Lung (tissue), 12 donors: Measurements from ENCODE around the gene KIF26A. TPM values are rescaled to one million over a fixed set of nuclear protein-coding genes. Genes with fewer than 3 reads are reported as not detected.

Experiments used
- ATAC-seq: fragments of 200-7000 bp; cut with Tn5 transposase; one replicate; pipeline ENCODE4 v1.9.1; 2020; ENCODE audit warnings: moderate number of reproducible peaks; ENCODE audit not compliant: insufficient read depth, low FRiP score
- DNase-seq, 3 donors: peaks; one replicate each; pipeline ENCODE4 v3.0.0-alpha.2; 2013 to 2017
- H3K27ac ChIP-seq, 2 donors: one replicate each; pipeline ENCODE4 v1.5.1; 2013; ENCODE audit warnings: mild to moderate bottlenecking in 2 of 2, moderate library complexity in 2 of 2, control low read depth in 1 of 2, inconsistent platforms in 1 of 2, low read depth in 1 of 2, low read length in 1 of 2
- H3K27me3 ChIP-seq, 3 donors: one replicate each; pipeline ENCODE4 v1.5.1; 2013; ENCODE audit warnings: low read length in 2 of 3; ENCODE audit not compliant: control insufficient read depth in 3 of 3, insufficient read depth in 3 of 3
- H3K36me3 ChIP-seq, 4 donors: one replicate each; pipeline ENCODE4 v1.5.1; 2013; ENCODE audit warnings: low read length in 4 of 4, mild to moderate bottlenecking in 1 of 4, moderate library complexity in 1 of 4; ENCODE audit not compliant: control insufficient read depth in 4 of 4, insufficient read depth in 4 of 4
- H3K4me1 ChIP-seq, 5 donors: one replicate each; pipeline ENCODE4 v1.5.1; 2013; ENCODE audit warnings: low read length in 5 of 5, mild to moderate bottlenecking in 2 of 5, moderate library complexity in 1 of 5; ENCODE audit not compliant: control insufficient read depth in 5 of 5, insufficient read depth in 5 of 5
- H3K4me3 ChIP-seq: one replicate; pipeline ENCODE4 v1.5.1; 2013; ENCODE audit warnings: mild to moderate bottlenecking, control low read depth, moderate library complexity
- H3K9ac ChIP-seq, 2 donors: one replicate each; pipeline ENCODE4 v1.5.1; 2013; ENCODE audit warnings: low read length in 2 of 2, control low read depth in 1 of 2; ENCODE audit not compliant: insufficient read depth in 1 of 2
- H3K9me3 ChIP-seq, 4 donors: one replicate each; pipeline ENCODE4 v1.5.1; 2013; ENCODE audit warnings: low read length in 3 of 4, mild to moderate bottlenecking in 1 of 4, moderate library complexity in 1 of 4; ENCODE audit not compliant: control insufficient read depth in 4 of 4, insufficient read depth in 3 of 4
- WGBS, 2 donors: extraction: QIAGEN DNeasy Blood & Tissue Kit; methylation state at CpG; one replicate each; pipeline ENCODE4 v1.1.7; 2013; 5-methylcytosine and 5-hydroxymethylcytosine counted together
- polyA plus RNA-seq, 2 donors: library from polyadenylated mRNA; stranded (reverse); fragments of 200-250 nt; gene quantifications; one replicate each; pipeline ENCODE4 v1.2.1, GENCODE V29; 2013
- total RNA-seq, 2 donors: library from RNA; depleted of rRNA in 1 of 2; stranded (reverse); fragments of >200 nt in 1 of 2; gene quantifications; one replicate each; pipeline ENCODE4 v1.2.1, GENCODE V29; 2014 to 2021
- TF ChIP-seq, protein P1 (sequence below): IDR thresholded peaks from 2 replicates; pipeline ENCODE4 v1.5.1; 2012; ENCODE audit warnings: mild to moderate bottlenecking; ENCODE audit errors: control extremely low read depth, extremely low read depth
- donor health status: control.
- donor health status: control.
- donor health status: Bipolar disorder and iron deficiency.
- donor health status: healthy.
- donor health status: DM: yes; HTN: yes; CAD: no.

The KIF26A gene
- total and polyA plus RNA-seq, 4 donors = 2.4 to 11.4 (median 4.5) TPM

DNA sequence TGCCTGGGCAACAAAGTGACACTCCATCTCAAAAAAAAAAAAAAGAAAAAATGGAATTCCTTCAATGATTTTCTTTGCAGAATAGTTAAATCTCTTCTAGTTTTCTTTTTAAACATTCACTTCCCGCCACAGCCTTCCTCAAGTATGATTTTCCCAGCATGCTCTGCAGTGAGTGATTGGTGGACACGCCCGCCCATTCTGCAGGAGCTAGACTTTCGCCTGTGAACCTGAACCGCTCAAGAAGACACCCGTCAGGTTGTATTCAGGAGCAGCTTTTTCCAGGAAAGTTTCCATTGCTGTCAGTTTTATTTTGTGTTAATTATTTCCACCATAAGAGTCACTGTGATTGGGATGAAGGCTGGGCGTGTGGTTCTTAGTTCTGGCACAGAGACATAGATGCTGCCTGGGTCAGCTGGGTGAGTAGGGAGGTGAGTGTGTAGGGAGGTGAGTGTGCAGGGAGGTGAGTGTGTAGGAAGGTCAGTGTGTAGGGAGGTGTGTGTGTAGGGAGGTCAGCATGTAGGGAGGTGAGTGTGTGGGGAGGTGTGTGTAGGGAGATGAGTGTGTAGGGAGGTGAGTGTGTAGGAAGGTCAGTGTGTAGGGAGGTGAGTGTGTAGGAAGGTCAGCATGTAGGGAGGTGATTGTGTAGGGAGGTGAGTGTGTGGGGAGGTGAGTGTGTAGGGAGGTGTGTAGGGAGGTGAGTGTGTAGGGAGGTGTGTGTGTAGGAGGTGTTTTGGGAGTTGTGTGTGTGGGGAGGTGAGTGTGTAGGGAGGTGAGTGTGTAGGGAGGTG is 76.2 kb downstream of the KIF26A start:
- 69 to 72% methylated on average over 7 of the region's 7 CpGs for WGBS, 2 donors
- Histone ChIP-seq H3K9ac (no peak overlapping the region), H3K9me3 (peaks cover 0 to 3% (median 0%) of the 10 kb centered on the region in 4 donors), H3K27ac (no peak overlapping the region), H3K27me3 (peaks cover 0 to 4% (median 0%) of the 10 kb centered on the region in 3 donors), H3K36me3 (no peaks in the 10 kb centered on the region), H3K4me3 (no peak overlapping the region), H3K4me1 (peaks cover 0 to under 1% (median 0%) of the 10 kb centered on the region in 5 donors)
- no peak for DNase-seq
- no peak for ATAC-seq
- TF ChIP-seq, protein P1, sequence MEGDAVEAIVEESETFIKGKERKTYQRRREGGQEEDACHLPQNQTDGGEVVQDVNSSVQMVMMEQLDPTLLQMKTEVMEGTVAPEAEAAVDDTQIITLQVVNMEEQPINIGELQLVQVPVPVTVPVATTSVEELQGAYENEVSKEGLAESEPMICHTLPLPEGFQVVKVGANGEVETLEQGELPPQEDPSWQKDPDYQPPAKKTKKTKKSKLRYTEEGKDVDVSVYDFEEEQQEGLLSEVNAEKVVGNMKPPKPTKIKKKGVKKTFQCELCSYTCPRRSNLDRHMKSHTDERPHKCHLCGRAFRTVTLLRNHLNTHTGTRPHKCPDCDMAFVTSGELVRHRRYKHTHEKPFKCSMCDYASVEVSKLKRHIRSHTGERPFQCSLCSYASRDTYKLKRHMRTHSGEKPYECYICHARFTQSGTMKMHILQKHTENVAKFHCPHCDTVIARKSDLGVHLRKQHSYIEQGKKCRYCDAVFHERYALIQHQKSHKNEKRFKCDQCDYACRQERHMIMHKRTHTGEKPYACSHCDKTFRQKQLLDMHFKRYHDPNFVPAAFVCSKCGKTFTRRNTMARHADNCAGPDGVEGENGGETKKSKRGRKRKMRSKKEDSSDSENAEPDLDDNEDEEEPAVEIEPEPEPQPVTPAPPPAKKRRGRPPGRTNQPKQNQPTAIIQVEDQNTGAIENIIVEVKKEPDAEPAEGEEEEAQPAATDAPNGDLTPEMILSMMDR = no peak

DNA sequence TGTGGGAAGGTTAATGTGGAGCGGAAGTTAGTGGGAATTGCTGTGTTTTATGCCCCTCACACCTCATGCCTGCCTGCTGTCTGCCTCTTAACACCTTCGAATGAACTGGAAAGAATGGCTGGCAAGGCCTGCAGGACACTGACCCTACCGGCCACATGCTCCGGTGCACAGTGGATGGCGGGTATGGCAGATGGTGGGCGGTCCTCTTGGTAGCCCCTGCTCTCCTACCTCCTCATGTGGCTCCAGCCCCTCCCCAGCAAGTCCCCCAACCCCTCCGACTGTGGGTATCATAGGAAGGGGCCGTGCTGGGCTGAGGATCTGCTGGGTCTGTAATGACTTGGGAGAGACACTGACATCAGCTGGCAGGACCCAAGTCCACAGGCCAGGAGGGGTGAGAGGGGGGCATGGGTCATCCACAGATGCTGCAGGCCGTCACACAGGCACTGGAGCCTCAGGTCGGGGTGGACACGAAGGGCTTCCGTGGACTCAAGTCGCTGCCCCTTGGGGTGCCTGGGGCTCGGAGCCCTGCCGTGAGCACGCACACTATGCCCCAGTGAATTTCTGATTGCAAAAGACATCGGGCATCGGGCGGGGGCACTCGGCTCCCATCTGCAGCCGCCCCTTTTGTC is 77.4 kb downstream of the KIF26A start:
- no peak for DNase-seq

DNA sequence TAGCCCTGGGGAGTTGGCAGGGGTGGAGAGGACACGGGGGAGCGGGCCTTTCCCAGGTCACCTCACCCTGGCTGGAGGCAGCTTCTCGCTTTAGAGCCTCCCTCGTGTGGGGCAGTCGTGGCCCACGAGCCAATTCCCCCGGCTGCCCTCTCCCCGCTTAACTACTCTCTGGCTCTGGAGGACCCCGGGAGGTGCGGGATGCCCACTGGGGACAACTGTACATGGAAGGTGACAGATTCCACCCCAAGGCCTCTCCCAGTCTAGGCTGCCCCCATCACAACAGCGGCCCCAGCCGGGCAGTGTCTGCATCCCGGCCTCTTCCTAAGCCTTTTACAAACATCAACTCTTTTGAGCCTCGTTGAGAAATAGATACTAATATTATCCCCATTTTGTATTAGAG is 78.1 kb downstream of the KIF26A start:
- no peak overlapping the region for H3K9ac ChIP-seq
- WGBS, 2 donors = 80 to 81% methylated on average over 14 of the region's 14 CpGs

More for the DNA sequence above, 77.4 kb downstream of the KIF26A start:
- Histone ChIP-seq H3K27me3 (peaks cover 0 to 4% (median 0%) of the 10 kb centered on the region in 3 donors), H3K4me1 (peaks cover 0 to 12% (median 6%) of the 10 kb centered on the region in 5 donors), H3K9me3 (peaks cover 0 to 3% (median 0%) of the 10 kb centered on the region in 4 donors), H3K9ac (no peak overlapping the region), H3K27ac (no peak overlapping the region), H3K4me3 (no peak overlapping the region), H3K36me3 (no peaks in the 10 kb centered on the region)
- 82 to 86% methylated on average over 21 of the region's 21 CpGs for WGBS, 2 donors
- TF ChIP-seq, protein P1 = no peak
- ATAC-seq = no peak

More for the DNA sequence above, 78.1 kb downstream of the KIF26A start:
- no peak overlapping the region for H3K4me3 ChIP-seq
- no peak for ATAC-seq
- TF ChIP-seq, protein P1 = no peak
- H3K9me3 ChIP-seq = peaks cover 0 to 3% (median 0%) of the 10 kb centered on the region in 4 donors
- no peak for DNase-seq
- no peaks in the 10 kb centered on the region for H3K36me3 ChIP-seq
- H3K27ac ChIP-seq = no peak overlapping the region
- H3K27me3 ChIP-seq = peaks cover 0 to 4% (median 0%) of the 10 kb centered on the region in 3 donors
- peaks cover 0 to 16% (median 6%) of the 10 kb centered on the region in 5 donors for H3K4me1 ChIP-seq
